GM19035 (cell line): ENCODE results near the gene NAB2.
"Not testable (repeated sequence)": the region's sequence is repeated elsewhere in the genome, so short reads cannot be mapped to it uniquely, and the experiment has no call there.

ENCODE experiments used
- ATAC-seq: cut with Tn5 transposase; IDR thresholded peaks from one replicate; pipeline ENCODE4 v1.9.1; 2021; ENCODE audit not compliant: unreplicated experiment

The NAB2 gene, protein sequence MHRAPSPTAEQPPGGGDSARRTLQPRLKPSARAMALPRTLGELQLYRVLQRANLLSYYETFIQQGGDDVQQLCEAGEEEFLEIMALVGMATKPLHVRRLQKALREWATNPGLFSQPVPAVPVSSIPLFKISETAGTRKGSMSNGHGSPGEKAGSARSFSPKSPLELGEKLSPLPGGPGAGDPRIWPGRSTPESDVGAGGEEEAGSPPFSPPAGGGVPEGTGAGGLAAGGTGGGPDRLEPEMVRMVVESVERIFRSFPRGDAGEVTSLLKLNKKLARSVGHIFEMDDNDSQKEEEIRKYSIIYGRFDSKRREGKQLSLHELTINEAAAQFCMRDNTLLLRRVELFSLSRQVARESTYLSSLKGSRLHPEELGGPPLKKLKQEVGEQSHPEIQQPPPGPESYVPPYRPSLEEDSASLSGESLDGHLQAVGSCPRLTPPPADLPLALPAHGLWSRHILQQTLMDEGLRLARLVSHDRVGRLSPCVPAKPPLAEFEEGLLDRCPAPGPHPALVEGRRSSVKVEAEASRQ

GRCh38 chr12:57088354-57089270 is at the start of gene NAB2:
Gene NAB2 (plus strand): TSS chr12:57089114. CDS start chr12:57089272, 158 bp downstream.
- ATAC-seq = peak; percentile 64

DNA sequence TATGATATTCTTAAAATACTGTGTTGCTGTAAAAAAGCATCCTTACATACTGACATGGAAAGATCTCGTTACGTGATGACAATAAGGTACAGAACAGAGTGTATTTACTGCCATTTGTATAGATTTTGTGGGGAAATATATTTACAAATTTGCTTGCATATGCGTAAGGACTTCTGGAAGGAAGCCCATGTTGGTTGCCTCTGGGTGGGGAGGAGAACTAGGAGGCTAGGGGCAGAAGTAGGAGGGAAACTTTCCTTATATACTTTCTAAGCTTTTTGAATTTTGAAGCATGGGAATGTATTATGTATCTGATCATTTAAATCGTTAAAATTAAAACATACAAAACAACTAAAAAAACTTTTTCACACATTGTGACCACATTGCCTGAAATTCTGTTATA is 48.7 kb upstream of the NAB2 start:
- ATAC-seq = no peak

DNA sequence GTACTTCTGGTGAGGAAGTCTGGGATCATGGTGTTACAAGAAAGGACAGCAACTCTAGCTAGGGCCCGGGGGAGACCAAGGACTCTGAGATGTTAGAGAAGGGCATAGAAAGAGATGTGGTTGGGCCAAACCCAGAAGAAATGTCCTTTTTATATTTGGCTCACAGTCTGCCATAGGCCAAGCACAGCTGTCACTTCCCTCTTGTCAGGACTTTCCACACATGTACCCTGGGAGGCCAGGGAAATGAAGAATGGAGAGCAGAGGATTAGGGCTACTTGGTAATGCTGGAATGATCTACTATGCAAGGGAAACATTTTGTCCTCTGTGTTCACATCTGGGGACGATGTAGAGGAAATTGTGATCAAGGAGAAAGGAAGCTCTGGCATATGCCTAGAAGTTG is 48.2 kb upstream of the NAB2 start:
- ATAC-seq = no peak

- no peak for ATAC-seq
These were observed 46.2 kb upstream of the NAB2 start for GRCh38 chr12:57042695-57043094.

- no peak for ATAC-seq
These were observed 44.4 kb upstream of the NAB2 start for GRCh38 chr12:57044468-57044867.

- no peak for ATAC-seq
These were observed 44.0 kb upstream of the NAB2 start for GRCh38 chr12:57044889-57045288.

DNA sequence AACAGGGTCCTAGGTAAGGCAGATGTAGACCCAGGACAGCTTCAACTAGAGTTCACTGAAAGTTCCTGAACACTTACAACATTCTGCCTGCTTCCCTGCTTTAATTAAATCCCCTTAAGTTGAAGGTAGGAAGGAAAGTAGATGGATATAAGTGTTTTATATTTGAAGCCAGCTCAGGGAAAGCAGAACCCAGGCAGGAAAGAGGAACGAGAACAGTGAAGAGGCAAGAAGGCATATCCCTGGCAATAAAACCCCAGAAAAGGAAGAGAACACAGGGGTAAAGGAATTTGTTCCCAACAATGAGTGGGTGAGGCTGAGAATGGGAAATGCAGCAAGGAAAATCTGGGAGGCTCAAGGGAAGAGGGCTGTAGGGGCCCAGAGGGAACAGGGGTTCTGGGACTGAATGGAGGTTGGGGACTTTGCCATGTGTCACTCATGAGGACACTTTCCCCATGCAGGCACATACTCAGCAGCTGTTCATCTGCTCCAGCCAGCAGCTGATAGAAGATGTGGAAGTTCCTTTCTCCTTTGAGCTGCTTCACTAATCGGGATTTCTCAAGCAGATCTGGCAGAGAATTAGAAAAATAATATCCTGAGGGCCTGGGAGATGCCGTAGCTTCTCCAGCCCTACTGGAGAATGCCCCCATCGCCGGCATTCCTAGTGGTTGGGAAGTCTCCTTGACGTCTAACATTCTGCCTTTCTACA is 42.7 kb upstream of the NAB2 start:
- ATAC-seq = no peak

DNA sequence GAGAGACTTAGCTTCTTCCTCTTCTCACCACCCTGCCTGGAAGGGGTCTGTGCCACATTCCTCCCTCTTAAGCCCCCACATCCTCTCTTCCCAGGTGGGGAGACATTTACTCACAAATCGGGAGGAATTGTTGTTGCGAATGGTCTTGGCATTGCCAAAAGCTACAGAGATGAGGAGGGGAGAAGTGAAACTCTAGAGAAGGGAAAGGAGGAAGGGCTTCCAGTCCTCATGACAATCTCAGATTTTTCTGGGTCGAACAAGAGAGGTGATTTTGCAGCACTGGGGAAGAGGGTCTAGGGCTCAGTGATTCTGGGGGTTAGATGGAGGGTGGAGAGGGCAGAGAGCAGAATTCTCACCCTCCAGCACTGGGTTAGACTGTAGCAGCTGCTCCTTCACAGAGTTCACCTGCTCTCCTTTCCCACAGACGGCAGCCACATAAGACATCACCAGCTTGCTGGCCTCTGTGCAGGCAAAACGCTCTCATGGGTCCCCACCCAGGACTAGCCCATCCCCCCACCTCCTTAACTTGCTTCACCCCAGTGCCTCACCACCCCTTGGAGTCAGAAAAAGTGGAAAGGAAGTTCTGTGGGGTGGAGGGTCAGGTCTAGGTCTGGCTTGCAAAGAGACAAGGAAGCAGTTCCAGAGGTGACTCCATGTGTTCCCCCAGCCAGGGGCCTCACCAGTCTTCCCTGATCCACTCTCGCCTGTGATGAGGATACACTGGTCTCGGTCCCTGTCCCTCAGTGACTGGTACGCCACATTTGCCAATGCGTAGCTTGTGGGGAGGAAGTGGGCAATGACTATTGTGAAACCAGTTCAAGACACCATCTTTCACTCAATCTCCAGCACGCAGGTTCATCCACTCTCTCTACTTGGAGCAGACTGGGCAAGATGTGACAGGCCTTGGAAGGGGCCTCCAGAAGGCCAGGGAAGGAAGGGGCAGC is 41.7 kb upstream of the NAB2 start:
- no peak for ATAC-seq

- ATAC-seq = no peak
These were observed 40.9 kb upstream of the NAB2 start for GRCh38 chr12:57047981-57048380.

DNA sequence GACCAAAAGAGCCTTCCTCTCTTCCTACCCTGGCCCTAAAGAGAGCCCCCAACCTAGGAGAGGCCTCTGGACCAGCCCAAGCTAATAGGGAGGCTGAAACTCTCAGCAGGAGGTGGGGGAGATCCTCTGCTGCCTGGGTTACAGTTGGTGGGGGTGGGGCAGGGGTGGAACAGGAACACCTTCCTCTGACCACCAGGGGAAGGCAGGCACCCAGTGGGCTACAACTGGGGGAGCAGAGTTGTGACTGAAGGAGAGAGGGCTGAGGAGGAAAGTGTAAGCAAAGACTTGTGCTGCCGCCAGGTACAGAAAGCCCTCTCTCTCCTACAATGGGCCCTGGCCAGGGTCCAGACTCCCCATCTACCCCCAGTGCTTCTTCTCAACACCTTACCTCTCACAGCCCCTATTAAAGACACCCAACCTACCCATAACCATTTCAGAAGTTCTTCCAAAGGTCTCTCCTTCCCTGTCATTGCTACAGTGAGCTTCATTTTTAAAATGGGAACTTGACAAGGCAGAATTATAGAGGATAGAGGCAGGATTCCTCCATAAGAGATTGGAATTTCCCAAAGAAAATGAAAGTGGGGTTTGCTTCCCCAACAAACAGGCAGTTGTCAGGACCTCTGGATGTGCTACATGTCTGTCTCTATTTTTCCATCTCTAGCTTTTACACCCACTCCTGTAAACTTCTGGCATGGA is 40.3 kb upstream of the NAB2 start:
- ATAC-seq = no peak

- ATAC-seq = no peak
These were observed 39.8 kb upstream of the NAB2 start for GRCh38 chr12:57049119-57049446.

DNA sequence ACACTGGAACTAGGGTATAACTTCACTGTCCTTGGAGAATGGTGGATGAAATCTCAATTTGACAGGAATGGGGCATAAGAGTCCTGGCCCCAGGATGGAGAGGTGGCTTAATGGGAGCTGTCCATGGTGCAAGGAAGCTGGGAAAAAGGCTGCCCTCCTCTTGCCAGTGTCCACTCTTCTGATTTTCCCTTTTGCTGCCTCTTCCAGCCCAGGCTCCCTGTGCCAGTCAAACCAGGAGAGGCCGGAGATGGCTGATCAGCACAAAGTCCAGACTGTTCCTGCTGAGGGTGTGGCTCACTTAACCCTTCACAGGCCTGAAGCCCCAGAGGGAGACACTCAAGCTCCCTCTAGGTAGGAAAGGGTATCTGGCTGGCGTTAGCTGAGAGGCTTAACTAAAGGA is 39.0 kb upstream of the NAB2 start, which contains the start of gene MYO1A:
TSS of gene MYO1A (minus strand) at position 240 of the 400 bp plus-strand sequence. CDS start 1,806 bp downstream, outside the sequence.
- ATAC-seq = no peak

DNA sequence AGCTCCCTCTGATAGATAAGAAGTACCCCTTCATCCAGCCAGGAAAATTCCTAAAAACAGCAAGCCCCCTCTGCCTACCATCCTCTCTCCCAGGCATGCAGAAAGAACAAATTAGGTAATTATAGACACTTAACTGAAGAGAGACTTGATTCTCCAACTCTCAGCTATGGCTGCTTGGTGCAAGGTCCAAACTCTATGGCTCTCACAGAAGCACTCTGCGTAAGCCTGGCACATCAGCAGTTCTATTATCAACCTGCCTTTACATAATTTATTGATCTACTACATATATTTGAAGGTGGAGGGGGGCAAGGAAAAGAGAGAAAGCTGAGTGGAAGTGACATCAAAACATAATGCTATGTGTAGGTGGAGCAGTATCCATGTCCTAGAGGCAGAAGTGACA is 37.9 kb upstream of the NAB2 start:
- ATAC-seq = no peak

- ATAC-seq = not testable (repeated sequence)
These were observed 35.8 kb upstream of the NAB2 start for GRCh38 chr12:57053146-57053545.

DNA sequence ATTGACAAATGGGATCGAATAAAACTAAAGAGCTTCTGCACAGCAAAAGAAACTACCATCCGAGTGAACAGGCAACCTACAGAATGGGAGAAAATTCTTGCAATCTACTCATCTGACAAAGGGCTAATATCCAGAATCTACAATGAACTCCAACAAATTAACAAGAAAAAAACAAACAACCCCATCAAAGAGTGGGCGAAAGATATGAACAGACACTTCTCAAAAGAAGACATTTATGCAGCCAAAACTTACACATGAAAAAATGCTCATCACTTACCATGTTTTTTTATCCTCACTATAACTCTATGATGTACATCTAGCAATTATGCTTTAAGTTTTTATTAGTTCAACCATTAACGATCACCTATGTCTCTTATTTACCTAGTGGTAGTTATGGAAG is 35.0 kb upstream of the NAB2 start:
- not testable (repeated sequence) for ATAC-seq

- ATAC-seq = no peak
These were observed 33.1 kb upstream of the NAB2 start for GRCh38 chr12:57055824-57056223.

DNA sequence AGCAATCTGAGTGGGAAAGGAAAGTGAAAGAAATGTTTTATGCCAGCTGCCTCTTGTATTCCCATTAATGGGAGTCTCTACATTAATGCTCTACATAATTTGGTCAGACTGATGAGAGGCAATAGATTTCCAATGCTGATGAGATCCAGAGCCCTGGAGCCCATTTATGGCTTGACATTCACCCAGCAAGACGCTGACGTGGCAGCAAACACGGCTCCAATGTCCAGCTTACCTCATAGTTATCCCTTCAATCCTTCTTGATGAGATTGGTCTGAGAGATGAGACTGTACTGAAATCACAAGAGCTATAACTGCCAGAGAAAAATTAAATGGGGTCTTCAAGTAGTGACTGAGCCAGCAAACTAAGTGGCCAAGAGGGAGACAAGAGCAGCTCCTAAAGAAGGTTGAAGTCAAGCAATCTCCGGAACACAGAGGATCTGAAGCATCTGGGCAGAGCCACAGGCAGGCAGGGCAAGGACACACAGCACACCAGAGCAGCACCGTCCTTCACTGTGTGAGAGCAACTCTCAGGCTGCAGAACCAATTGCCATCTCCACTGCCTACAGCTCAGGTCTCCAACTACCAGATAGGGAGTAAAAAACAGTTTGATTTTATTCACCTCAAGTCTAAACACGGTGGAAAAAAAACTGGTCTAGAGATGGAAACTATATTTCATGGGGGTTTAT is 31.7 kb upstream of the NAB2 start:
- no peak for ATAC-seq

DNA sequence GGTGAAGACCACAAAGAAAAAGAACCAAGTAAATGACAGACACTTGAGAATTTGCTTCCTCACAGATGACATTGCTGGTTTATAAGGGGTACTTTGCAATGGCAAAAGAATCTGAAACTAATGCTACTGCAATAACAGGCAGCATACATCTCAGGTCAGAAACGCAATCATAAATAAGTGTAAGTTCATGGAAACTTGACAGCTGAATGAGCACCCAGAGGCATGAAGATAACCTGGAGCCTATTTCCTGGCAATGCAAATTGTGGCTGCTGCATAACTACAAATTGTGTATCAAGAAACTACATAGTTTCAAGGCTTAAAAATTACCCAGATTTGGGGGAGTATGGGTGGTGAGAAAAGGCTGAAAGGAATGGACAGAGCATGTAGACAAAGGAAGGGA is 30.5 kb upstream of the NAB2 start:
- ATAC-seq = no peak
